ENCODE results near the gene ACOXL. TPM values are rescaled to one million over a fixed set of nuclear protein-coding genes. Genes with fewer than 3 reads are reported as not detected.

The ACOXL gene
- total and polyA plus RNA-seq, 3 experiments from 2014 or later = 0.27 TPM; not detected in 2

DNA sequence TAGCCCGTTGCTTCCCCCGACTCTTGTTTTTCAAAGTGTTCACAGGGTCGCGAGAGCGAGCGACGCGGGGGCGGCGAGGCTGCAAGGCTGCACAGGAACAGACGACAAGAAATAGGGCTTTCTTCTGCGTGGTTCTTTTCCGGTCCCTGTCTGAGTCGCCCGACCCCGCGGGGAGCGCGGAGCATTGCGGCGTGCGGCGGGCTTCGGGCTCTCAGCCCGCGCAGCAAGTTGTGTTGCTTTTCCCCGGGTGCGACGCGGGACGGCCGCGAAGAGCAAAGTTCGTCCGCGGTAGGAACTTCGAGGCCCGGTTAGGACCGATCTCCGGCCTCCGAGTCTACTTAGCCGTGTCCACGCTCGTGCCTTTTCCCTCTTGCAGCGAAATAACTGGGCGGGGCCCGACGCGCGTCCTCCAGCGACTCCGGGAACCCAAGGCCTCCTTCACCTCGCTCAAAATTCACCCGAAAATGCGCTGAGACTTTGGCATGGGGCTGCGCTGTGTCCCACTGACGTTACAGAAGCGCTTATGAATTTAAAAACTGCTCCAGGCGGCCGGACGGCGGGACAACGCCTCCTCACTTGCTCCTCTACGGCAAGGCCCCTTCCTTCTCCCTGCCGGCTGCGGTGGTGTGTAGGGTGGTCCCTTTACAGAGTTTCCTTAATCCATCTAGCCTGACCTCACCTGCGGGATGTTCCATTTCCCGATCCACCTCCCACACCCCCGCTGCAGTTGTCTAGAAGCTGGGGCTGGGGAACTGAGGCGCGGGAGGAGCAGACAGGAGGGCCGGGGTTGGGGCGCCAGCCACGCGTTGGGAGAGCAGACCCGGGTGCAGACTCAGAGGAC lies 386.8 kb downstream of the ACOXL start:
- Mint-ChIP-seq H3K27me3 (peaks cover 30 to 45% of the 10 kb centered on the region in 2 donors), H3K36me3 (peaks cover 0 to 20% (median 0%) of the 10 kb centered on the region in 3 donors), H3K9me3 (no peaks in the 10 kb centered on the region), H3K27ac (peak overlapping the region in 5 of 8 donors; percentile 9 to 77 (median 43)), H3K4me3 (peak overlapping the region; percentile 83 to 96 (median 90)), H3K4me1 (peaks cover 37 to 49% (median 46%) of the 10 kb centered on the region in 3 donors)
- H3K27ac ChIP-seq (ENCODE audit: low read depth, low read length) = no peak overlapping the region
- peak; percentile 8 to 51 (median 37) for DNase-seq
- H3K36me3 ChIP-seq (ENCODE audit: insufficient read depth, low read length) = no peaks in the 10 kb centered on the region
- no peaks in the 10 kb centered on the region for H3K9me3 ChIP-seq (ENCODE audit: low read length)
- POLR2A ChIA-PET = interaction anchor here (1.8 kb wide), 1 partner anchor 261 kb away, joined by 4 read pairs; no protein-coding TSS in a partner anchor
- H3K4me3 ChIP-seq (ENCODE audit: low read length) = peak overlapping the region; percentile 65
- H3K4me1 ChIP-seq (ENCODE audit: insufficient read depth, low read length) = peaks cover 43% of the 10 kb centered on the region
- peaks cover 31% of the 10 kb centered on the region for H3K27me3 ChIP-seq (ENCODE audit: insufficient read depth, low read length, poor library complexity, severe bottlenecking)
- CTCF ChIA-PET = no interaction called here

DNA sequence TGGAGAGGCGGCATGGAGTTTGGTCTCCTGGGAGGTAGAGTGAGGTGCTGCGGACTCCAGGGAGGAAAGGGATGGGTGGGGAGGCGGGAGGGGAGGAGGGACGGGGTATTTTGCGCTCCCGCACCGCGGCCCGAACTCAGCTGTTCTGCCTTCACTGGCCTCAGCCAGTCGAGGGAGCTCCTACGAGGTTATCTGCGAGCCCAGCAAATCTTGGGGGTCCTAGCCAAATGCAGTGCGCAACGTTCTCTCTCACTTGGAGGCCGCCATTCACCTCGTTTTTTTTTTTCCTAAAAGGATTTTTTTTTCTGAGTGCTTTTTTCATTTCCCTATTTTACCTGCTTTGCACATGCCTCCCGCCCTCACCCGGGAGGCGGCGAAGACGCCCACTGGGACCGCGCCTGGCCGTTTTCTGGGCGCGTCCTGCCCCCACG lies 387.5 kb downstream of the ACOXL start:
- peaks cover 37 to 54% (median 49%) of the 10 kb centered on the region in 3 donors for H3K4me1 Mint-ChIP-seq
- Histone ChIP-seq H3K36me3 (ENCODE audit: insufficient read depth, low read length) (peaks cover under 1% of the 10 kb centered on the region), H3K4me1 (ENCODE audit: insufficient read depth, low read length) (peaks cover 43% of the 10 kb centered on the region), H3K4me3 (ENCODE audit: low read length) (peak overlapping the region; percentile 65), H3K27me3 (ENCODE audit: insufficient read depth, low read length, poor library complexity, severe bottlenecking) (peaks cover 30% of the 10 kb centered on the region), H3K9me3 (ENCODE audit: low read length) (no peaks in the 10 kb centered on the region), H3K27ac (ENCODE audit: low read depth, low read length) (no peak overlapping the region)
- no peaks in the 10 kb centered on the region for H3K9me3 Mint-ChIP-seq
- CTCF ChIA-PET = interaction anchor here (1.0 to 1.5 kb wide), 3 partner anchors 18 to 65 kb away, joined by 3 read pairs; no protein-coding TSS in a partner anchor
- peak overlapping the region in 3 of 8 donors; percentile 22 to 96 (median 43) for H3K27ac Mint-ChIP-seq
- peak in 3 of 5 donors; percentile 2 to 49 (median 16) for DNase-seq
- peak overlapping the region; percentile 83 to 96 (median 90) for H3K4me3 Mint-ChIP-seq
- POLR2A ChIA-PET = interaction anchor here (1.3 to 1.8 kb wide), 2 partner anchors 48 to 261 kb away, joined by 3 to 4 read pairs; no protein-coding TSS in a partner anchor
- H3K36me3 Mint-ChIP-seq = peaks cover 0 to 26% (median 0%) of the 10 kb centered on the region in 3 donors
- H3K27me3 Mint-ChIP-seq = peaks cover 29 to 42% of the 10 kb centered on the region in 2 donors

DNA sequence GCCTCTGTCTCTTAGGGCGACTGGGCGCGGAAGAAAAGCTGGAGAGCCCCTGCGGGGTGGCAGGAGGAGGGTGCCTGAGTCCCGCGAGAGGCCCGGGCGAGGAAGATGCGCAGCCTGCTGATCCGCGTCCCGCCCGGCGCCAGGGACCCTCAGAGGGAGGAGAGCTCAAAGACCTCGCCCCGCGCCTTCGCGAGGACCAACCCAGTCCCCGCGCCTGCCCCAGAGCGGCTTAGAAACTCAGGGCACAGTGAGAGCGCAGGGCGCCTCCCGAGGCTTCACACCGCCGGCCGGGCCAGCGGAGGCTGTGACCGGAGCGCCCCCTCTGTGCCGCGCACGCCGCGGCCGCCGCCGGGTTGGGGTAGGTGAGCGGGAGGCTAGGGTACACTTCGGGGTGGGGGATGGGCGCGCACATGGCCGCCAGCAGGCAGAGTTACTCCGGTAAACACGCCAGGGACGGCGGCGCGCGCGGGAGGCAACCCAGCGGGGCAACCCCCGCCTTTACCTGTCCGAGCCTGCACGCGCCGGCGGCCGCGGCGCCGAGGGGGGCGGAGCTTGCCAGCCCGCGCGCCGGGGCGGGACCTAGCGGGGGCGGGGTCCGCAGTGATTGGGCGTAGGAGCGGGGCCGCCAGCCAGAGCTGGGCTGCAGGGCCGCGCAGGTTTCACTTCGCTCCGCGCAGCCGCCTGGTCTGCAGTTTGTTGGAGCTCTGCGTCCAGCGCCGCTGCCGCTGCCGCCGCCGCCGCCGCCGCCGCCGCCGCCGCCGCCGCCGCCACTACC lies 388.1 kb downstream of the ACOXL start, which contains the start of gene BCL2L11:
TSS of gene BCL2L11 (plus strand) at position 662 of the 775 bp plus-strand sequence. CDS start 2,832 bp downstream, outside the sequence.
- Mint-ChIP-seq H3K4me1 (peaks cover 38 to 60% (median 51%) of the 10 kb centered on the region in 3 donors), H3K36me3 (peaks cover 2 to 32% (median 3%) of the 10 kb centered on the region in 3 donors), H3K27ac (peak within 1 kb of the TSS; percentile 58 to 96 (median 83)), H3K4me3 (peak within 1 kb of the TSS; percentile 83 to 97 (median 95)), H3K9me3 (no peaks in the 10 kb centered on the region), H3K27me3 (peaks cover 29 to 40% of the 10 kb centered on the region in 2 donors)
- H3K27me3 ChIP-seq (ENCODE audit: insufficient read depth, low read length, poor library complexity, severe bottlenecking) = peaks cover 28% of the 10 kb centered on the region
- H3K4me3 ChIP-seq (ENCODE audit: low read length) = peak within 1 kb of the TSS; percentile 93
- POLR2A ChIA-PET = interaction anchor here (1.0 to 1.8 kb wide), 5 partner anchors 12 to 934 kb away, joined by 3 to 4 read pairs (median 4); partner anchors contain the start of gene TMEM87B
- DNase-seq = peak; percentile 81 to 90 (median 88)
- H3K9me3 ChIP-seq (ENCODE audit: low read length) = no peaks in the 10 kb centered on the region
- H3K36me3 ChIP-seq (ENCODE audit: insufficient read depth, low read length) = peaks cover 7% of the 10 kb centered on the region
- CTCF ChIA-PET = interaction anchor here (1.0 to 1.5 kb wide), 6 partner anchors 18 to 599 kb away, joined by 3 read pairs; no protein-coding TSS in a partner anchor
- peaks cover 44% of the 10 kb centered on the region for H3K4me1 ChIP-seq (ENCODE audit: insufficient read depth, low read length)
- H3K27ac ChIP-seq (ENCODE audit: low read depth, low read length) = peak within 1 kb of the TSS; percentile 64

DNA sequence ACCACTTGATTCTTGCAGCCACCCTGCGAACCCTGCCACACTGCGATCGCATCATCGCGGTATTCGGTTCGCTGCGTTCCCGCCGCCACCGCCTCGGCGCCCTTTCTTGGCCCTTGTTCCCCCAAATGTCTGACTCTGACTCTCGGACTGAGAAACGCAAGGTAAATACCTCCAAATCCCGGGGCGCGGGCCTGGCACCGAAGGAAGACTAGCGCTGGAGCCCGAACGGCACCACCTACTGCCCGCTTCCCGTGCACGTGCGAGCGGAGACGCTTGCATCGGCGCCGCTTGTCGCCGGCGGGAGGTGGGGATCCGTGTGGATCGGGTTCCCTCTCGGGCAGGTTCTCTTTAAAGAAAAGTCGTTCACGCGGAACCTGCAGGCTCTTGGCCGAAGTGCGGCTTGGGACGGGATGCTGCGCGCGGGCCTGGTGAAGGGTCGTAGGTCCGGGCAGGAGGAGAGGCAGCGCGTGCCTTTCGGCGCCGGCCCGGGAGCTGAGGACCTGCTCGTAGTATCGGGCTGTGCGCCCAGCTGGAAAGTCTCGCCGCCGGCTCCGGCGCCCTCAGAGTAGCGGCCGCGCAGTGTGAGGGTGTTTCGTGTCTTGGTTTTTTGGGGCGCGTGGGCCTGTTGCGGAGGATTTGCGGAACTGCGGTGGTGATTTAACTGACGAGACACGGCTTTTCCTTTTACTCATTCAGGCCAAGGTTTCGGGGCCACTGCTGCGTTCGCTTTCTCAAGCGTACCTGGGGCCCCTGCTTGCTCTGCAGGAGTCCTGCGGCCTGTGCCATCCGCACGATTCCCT lies 388.9 kb downstream of the ACOXL start:
- ChIA-PET CTCF (interaction anchor here (1.0 to 1.5 kb wide), 4 partner anchors 19 to 598 kb away, joined by 3 read pairs; no protein-coding TSS in a partner anchor), POLR2A (interaction anchor here (1.0 to 1.8 kb wide), 5 partner anchors 11 to 933 kb away, joined by 3 to 4 read pairs (median 4); partner anchors contain the start of gene TMEM87B)
- Histone ChIP-seq H3K27ac (ENCODE audit: low read depth, low read length) (peak overlapping the region; percentile 64), H3K27me3 (ENCODE audit: insufficient read depth, low read length, poor library complexity, severe bottlenecking) (peaks cover 28% of the 10 kb centered on the region), H3K4me1 (ENCODE audit: insufficient read depth, low read length) (peaks cover 51% of the 10 kb centered on the region), H3K4me3 (ENCODE audit: low read length) (peak overlapping the region; percentile 93), H3K36me3 (ENCODE audit: insufficient read depth, low read length) (peaks cover 14% of the 10 kb centered on the region), H3K9me3 (ENCODE audit: low read length) (no peaks in the 10 kb centered on the region)
- H3K4me3 Mint-ChIP-seq = peak overlapping the region; percentile 83 to 97 (median 95)
- peaks cover 44 to 65% (median 56%) of the 10 kb centered on the region in 3 donors for H3K4me1 Mint-ChIP-seq
- peak overlapping the region; percentile 55 to 96 (median 83) for H3K27ac Mint-ChIP-seq
- peaks cover 30 to 32% of the 10 kb centered on the region in 2 donors for H3K27me3 Mint-ChIP-seq
- no peaks in the 10 kb centered on the region for H3K9me3 Mint-ChIP-seq
- H3K36me3 Mint-ChIP-seq = peaks cover 5 to 40% (median 8%) of the 10 kb centered on the region in 3 donors
- DNase-seq = peak; percentile 15 to 62 (median 49)

DNA sequence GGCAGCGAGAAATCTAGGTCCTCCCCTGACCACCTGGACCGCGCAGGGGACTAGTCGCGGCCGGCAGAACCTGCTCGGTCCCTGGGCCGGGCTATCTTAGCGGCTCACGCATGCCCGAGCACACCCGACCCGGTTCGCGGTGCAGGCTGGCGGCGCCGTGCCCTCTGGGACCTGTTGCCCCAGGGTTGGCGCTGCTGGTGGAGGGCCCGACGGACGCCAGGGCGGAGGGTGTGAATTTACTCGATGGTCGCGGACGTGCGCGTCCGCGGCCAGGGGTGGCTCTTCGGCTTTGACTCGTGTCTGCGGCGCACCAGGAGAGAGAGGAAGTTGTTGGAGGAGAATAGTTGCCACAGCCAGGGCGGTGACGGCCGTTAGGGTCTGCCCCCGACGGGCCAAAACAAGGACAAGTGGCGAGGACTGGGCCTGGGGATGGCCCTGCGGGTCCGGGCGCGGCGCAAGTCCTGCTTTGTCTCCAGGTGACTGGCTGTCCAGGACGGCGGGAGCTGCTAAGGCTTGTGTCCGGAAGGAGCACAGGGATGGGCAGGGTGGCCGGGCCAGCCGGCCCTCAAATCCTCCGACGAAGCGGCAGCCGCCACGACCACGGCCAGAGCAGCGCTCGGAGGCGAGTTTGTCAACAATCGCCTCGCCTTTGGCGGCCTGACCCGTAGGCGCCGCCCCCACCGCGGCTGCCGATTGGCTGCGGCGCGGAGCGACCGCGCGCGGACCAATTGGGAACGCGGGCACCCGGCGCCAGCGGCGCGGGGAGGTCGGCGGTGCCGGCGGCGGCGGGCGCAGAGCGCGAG lies 389.7 kb downstream of the ACOXL start:
- Mint-ChIP-seq H3K9me3 (no peaks in the 10 kb centered on the region), H3K4me3 (peak overlapping the region; percentile 83 to 97 (median 95)), H3K27me3 (peaks cover 23 to 24% of the 10 kb centered on the region in 2 donors), H3K27ac (peak overlapping the region in 6 of 8 donors; percentile 61 to 96 (median 88)), H3K36me3 (peaks cover 6 to 48% (median 15%) of the 10 kb centered on the region in 3 donors), H3K4me1 (peaks cover 38 to 65% (median 54%) of the 10 kb centered on the region in 3 donors)
- Histone ChIP-seq H3K27me3 (ENCODE audit: insufficient read depth, low read length, poor library complexity, severe bottlenecking) (peaks cover 25% of the 10 kb centered on the region), H3K4me1 (ENCODE audit: insufficient read depth, low read length) (peaks cover 47% of the 10 kb centered on the region), H3K4me3 (ENCODE audit: low read length) (peak overlapping the region; percentile 93), H3K9me3 (ENCODE audit: low read length) (no peaks in the 10 kb centered on the region), H3K27ac (ENCODE audit: low read depth, low read length) (peak overlapping the region; percentile 64), H3K36me3 (ENCODE audit: insufficient read depth, low read length) (peaks cover 14% of the 10 kb centered on the region)
- ChIA-PET POLR2A (interaction anchor here (1.5 kb wide), 1 partner anchor 117 kb away, joined by 3 read pairs; no protein-coding TSS in a partner anchor), CTCF (interaction anchor here (1.3 kb wide), 1 partner anchor 309 kb away, joined by 3 read pairs; no protein-coding TSS in a partner anchor)
- DNase-seq = peak; percentile 68 to 81 (median 79)

DNA sequence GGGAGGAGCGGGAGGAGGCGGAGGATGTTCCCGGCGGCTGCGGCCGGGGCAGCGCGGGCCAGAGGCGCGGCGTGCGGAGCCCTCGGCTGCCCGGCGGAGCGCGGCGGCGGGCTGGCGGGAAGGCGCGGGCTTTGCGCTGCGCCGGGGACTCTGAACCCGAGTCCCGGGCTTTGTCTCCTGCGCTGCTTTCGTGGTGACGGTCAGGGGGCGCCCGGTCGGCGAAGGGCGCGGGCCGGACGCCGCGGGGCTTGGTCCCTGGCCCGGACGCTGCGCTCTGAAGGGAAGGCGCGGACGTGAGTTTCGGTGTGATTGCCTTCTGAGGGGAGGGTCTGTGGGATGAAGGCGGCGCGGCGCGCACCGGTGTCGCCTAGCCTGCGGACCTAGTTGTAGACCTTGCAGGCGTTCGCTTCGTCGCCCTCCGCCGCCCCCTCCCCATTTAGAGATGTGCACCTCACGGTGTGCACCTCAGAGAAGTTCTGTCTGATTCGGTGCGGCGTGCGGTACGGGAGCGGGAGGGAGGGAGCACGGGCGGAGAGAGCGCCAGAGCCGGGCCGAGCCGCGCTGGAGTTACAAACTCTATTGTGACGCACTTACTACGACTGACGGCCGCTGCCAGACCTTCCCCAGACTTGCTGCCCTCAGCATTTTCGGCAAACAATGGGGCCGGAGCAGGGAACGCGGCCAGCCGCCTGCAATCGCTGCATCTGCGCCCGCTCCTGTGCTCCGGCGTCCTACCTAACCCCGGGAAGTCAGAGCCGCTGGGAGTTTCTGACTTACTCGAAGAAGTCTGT lies 390.5 kb downstream of the ACOXL start:
- H3K27me3 Mint-ChIP-seq = peaks cover 17 to 19% of the 10 kb centered on the region in 2 donors
- DNase-seq = peak; percentile 17 to 50 (median 22)
- H3K27me3 ChIP-seq (ENCODE audit: insufficient read depth, low read length, poor library complexity, severe bottlenecking) = peaks cover 20% of the 10 kb centered on the region
- H3K4me1 ChIP-seq (ENCODE audit: insufficient read depth, low read length) = peaks cover 40% of the 10 kb centered on the region
- ChIA-PET POLR2A (interaction anchor here (0.7 kb wide), 1 partner anchor 73 kb away, joined by 3 read pairs; no protein-coding TSS in a partner anchor), CTCF (no interaction called here)
- no peaks in the 10 kb centered on the region for H3K9me3 ChIP-seq (ENCODE audit: low read length)
- peak overlapping the region; percentile 83 to 97 (median 87) for H3K4me3 Mint-ChIP-seq
- peak overlapping the region; percentile 71 for H3K4me3 ChIP-seq (ENCODE audit: low read length)
- peak overlapping the region in 7 of 8 donors; percentile 51 to 92 (median 76) for H3K27ac Mint-ChIP-seq
- H3K36me3 ChIP-seq (ENCODE audit: insufficient read depth, low read length) = peaks cover 14% of the 10 kb centered on the region
- H3K4me1 Mint-ChIP-seq = peaks cover 32 to 64% (median 53%) of the 10 kb centered on the region in 3 donors
- H3K36me3 Mint-ChIP-seq = peaks cover 10 to 53% (median 17%) of the 10 kb centered on the region in 3 donors
- H3K27ac ChIP-seq (ENCODE audit: low read depth, low read length) = peak overlapping the region; percentile 48
- H3K9me3 Mint-ChIP-seq = no peaks in the 10 kb centered on the region

Data from CD8-positive, alpha-beta memory T cell (primary cell).